Thyroid gland (tissue), 4 donors: ENCODE results near the gene MEFV.

ENCODE experiments used
- CTCF ChIP-seq, 6 experiments: fragments of 200-600 bp in 3 of 6; fragments of 450-650 bp in 3 of 6; sonication (generic) in 3 of 6; IDR thresholded peaks; one replicate each; pipeline ENCODE4 v1.5.1; 2016 to 2019; ENCODE audit warnings: antibody characterized with exemption in 6 of 6, mild to moderate bottlenecking in 2 of 6, inconsistent platforms in 1 of 6, moderate library complexity in 1 of 6
- POLR2A ChIP-seq, 2 donors: fragments of 450-650 bp; IDR thresholded peaks; one replicate each; pipeline ENCODE4 v1.6.1; 2017; ENCODE audit warnings: antibody characterized with exemption in 2 of 2, mild to moderate bottlenecking in 2 of 2, moderate library complexity in 1 of 2

- TF ChIP-seq POLR2A (IDR thresholded peaks at IDR 0.05) (no peak), CTCF (IDR thresholded peaks at IDR 0.05) (no peak)
These were observed 18.1 kb upstream of the MEFV start for GRCh38 chr16:3274490-3274889.
